Measurements from ENCODE around the gene PDPK1.
"Not testable (repeated sequence)": the region's sequence is repeated elsewhere in the genome, so short reads cannot be mapped to it uniquely, and the experiment has no call there.

The PDPK1 gene

GRCh38 chr16:2642561-2642960 lies 104.7 kb downstream of the PDPK1 start:
- not testable (repeated sequence) for H3K4me3 ChIP-seq (ENCODE audit: insufficient read depth, low read depth, low read length); H3K36me3 ChIP-seq (ENCODE audit: control insufficient read depth, insufficient read depth, low read length); H3K27me3 ChIP-seq (ENCODE audit: control insufficient read depth, insufficient read depth, low read length, poor library complexity, severe bottlenecking); H3K4me1 ChIP-seq (ENCODE audit: control insufficient read depth, insufficient read depth, low read length); H3K27ac ChIP-seq (ENCODE audit: insufficient read depth, low read depth, low read length, poor library complexity, severe bottlenecking); H3K9me3 ChIP-seq (ENCODE audit: control insufficient read depth, low read length)
- no CpG with 5 or more reads among the region's 17 CpGs for WGBS, 2 experiments

GRCh38 chr16:2644754-2645453 lies 107.1 kb downstream of the PDPK1 start:
- not testable (repeated sequence) for H3K27ac ChIP-seq (ENCODE audit: insufficient read depth, low read depth, low read length, poor library complexity, severe bottlenecking); H3K9me3 ChIP-seq (ENCODE audit: control insufficient read depth, low read length); H3K4me1 ChIP-seq (ENCODE audit: control insufficient read depth, insufficient read depth, low read length); H3K36me3 ChIP-seq (ENCODE audit: control insufficient read depth, insufficient read depth, low read length); H3K4me3 ChIP-seq (ENCODE audit: insufficient read depth, low read depth, low read length); H3K27me3 ChIP-seq (ENCODE audit: control insufficient read depth, insufficient read depth, low read length, poor library complexity, severe bottlenecking)
- no CpG with 5 or more reads among the region's 12 CpGs for WGBS, 2 experiments

GRCh38 chr16:2651268-2651871 lies 113.5 kb downstream of the PDPK1 start:
- H3K4me1 ChIP-seq (ENCODE audit: control insufficient read depth, insufficient read depth, low read length); H3K27ac ChIP-seq (ENCODE audit: insufficient read depth, low read depth, low read length, poor library complexity, severe bottlenecking); H3K36me3 ChIP-seq (ENCODE audit: control insufficient read depth, insufficient read depth, low read length); H3K4me3 ChIP-seq (ENCODE audit: insufficient read depth, low read depth, low read length); H3K27me3 ChIP-seq (ENCODE audit: control insufficient read depth, insufficient read depth, low read length, poor library complexity, severe bottlenecking); H3K9me3 ChIP-seq (ENCODE audit: control insufficient read depth, low read length): not testable (repeated sequence)
- WGBS, 2 experiments: no CpG with 5 or more reads among the region's 14 CpGs
